SK-N-SH treated with all-trans-retinoic acid at 6 μM for 48 hours (cell line): ENCODE measurements around the gene SIRT6.
"Not testable (repeated sequence)": the region's sequence is repeated elsewhere in the genome, so short reads cannot be mapped to it uniquely, and the experiment has no call there.

Experiments
- ATAC-seq: fragments of 200-7000 bp; cut with Tn5 transposase; 3 replicates; pipeline ENCODE4 v1.9.1; 2020; ENCODE audit warnings: mild to moderate bottlenecking, moderate library complexity
- ARNTL ChIP-seq: fragments of 450-650 bp; formaldehyde crosslinking; IDR thresholded peaks from 2 replicates; pipeline ENCODE4 v1.5.0; 2020; ENCODE audit warnings: low read depth, mild to moderate bottlenecking, moderate library complexity, borderline replicate concordance
- BACH2 ChIP-seq: fragments of 250-450 bp; sonication (Bioruptor Pico); IDR thresholded peaks from 2 replicates; pipeline ENCODE4 v1.9.0; 2021; ENCODE audit warnings: mild to moderate bottlenecking, borderline replicate concordance
- CREB5 ChIP-seq: fragments of 250-450 bp; sonication (Bioruptor Pico); IDR thresholded peaks from 2 replicates; pipeline ENCODE4 v1.5.1; 2020; ENCODE audit warnings: low read depth, mild to moderate bottlenecking, moderate library complexity
- CSDC2 ChIP-seq: fragments of 250-450 bp; sonication (Bioruptor Pico); IDR thresholded peaks from 2 replicates; pipeline ENCODE4 v1.5.0; 2020; ENCODE audit warnings: mild to moderate bottlenecking, moderate library complexity
- CSRNP3 ChIP-seq: fragments of 250-450 bp; sonication (Bioruptor Pico); IDR thresholded peaks from 2 replicates; pipeline ENCODE4 v1.5.1; 2021; ENCODE audit warnings: mild to moderate bottlenecking, moderate library complexity
- ESRRG ChIP-seq: fragments of 250-450 bp; sonication (Bioruptor Pico); IDR thresholded peaks from 2 replicates; pipeline ENCODE4 v1.6.1; 2021; ENCODE audit warnings: mild to moderate bottlenecking
- GLIS3 ChIP-seq: fragments of 250-450 bp; sonication (Bioruptor Pico); IDR thresholded peaks from 2 replicates; pipeline ENCODE4 v1.5.0; 2020; ENCODE audit warnings: mild to moderate bottlenecking, moderate library complexity
- ISL1 ChIP-seq: fragments of 250-450 bp; sonication (Bioruptor Pico); IDR thresholded peaks from 2 replicates; pipeline ENCODE4 v2.1.2; 2022; ENCODE audit warnings: mild to moderate bottlenecking, moderate library complexity
- OSR1 ChIP-seq: fragments of 250-450 bp; sonication (Bioruptor Pico); IDR thresholded peaks from 2 replicates; pipeline ENCODE4 v1.8.0; 2022; ENCODE audit warnings: moderate library complexity, mild to moderate bottlenecking, inconsistent platforms
- PATZ1 ChIP-seq: fragments of 250-450 bp; sonication (Bioruptor Pico); IDR thresholded peaks from 2 replicates; pipeline ENCODE4 v1.8.0; 2020; ENCODE audit warnings: mild to moderate bottlenecking, moderate library complexity, borderline replicate concordance
- PPARA ChIP-seq: fragments of 250-450 bp; sonication (Bioruptor Pico); IDR thresholded peaks from 2 replicates; pipeline ENCODE4 v1.5.0; 2020; ENCODE audit warnings: mild to moderate bottlenecking, borderline replicate concordance
- SNAI2 ChIP-seq: fragments of 250-450 bp; sonication (Bioruptor Pico); IDR thresholded peaks from 2 replicates; pipeline ENCODE4 v1.5.0; 2020; ENCODE audit warnings: mild to moderate bottlenecking, moderate library complexity
- TCF4 ChIP-seq: fragments of 250-450 bp; sonication (Bioruptor Pico); IDR thresholded peaks from 2 replicates; pipeline ENCODE4 v1.8.0; 2021; ENCODE audit warnings: mild to moderate bottlenecking, moderate library complexity, borderline replicate concordance
- TOX ChIP-seq: fragments of 250-450 bp; sonication (Bioruptor Pico); IDR thresholded peaks from 2 replicates; pipeline ENCODE4 v1.8.0; 2021; ENCODE audit warnings: mild to moderate bottlenecking, moderate library complexity, borderline replicate concordance
- TSHZ2 ChIP-seq: fragments of 250-450 bp; sonication (Bioruptor Pico); IDR thresholded peaks from 2 replicates; pipeline ENCODE4 v1.5.0; 2020; ENCODE audit warnings: mild to moderate bottlenecking, moderate library complexity
- ZC3H10 ChIP-seq: fragments of 250-450 bp; sonication (Bioruptor Pico); IDR thresholded peaks from 2 replicates; pipeline ENCODE4 v1.5.1; 2021; ENCODE audit warnings: mild to moderate bottlenecking, moderate library complexity
- ZFP3 ChIP-seq: fragments of 250-450 bp; sonication (Bioruptor Pico); IDR thresholded peaks from 2 replicates; pipeline ENCODE4 v1.5.0; 2020; ENCODE audit warnings: mild to moderate bottlenecking, moderate library complexity
- ZNF565 ChIP-seq: fragments of 450-650 bp; formaldehyde crosslinking; conservative IDR thresholded peaks from 2 replicates; pipeline ENCODE4 v1.5.0; 2020; ENCODE audit warnings: low read depth, mild to moderate bottlenecking, moderate library complexity
- ZNF8 ChIP-seq: fragments of 450-650 bp; formaldehyde crosslinking; IDR thresholded peaks from 2 replicates; pipeline ENCODE4 v1.5.0; 2020; ENCODE audit warnings: mild to moderate bottlenecking, moderate library complexity

Gene SIRT6

GRCh38 chr19:4136680-4137088 lies 45.7 kb downstream of the SIRT6 start (continued):
- no peak for TF ChIP-seq ZNF8 (CRISPR knock-in tag)
- TF ChIP-seq CSRNP3: no peak

- ATAC-seq: not testable (repeated sequence)
Measured at GRCh38 chr19:4135386-4135785, 47.0 kb downstream of the SIRT6 start.

GRCh38 chr19:4134351-4134750 lies 48.0 kb downstream of the SIRT6 start:
- TF ChIP-seq TSHZ2 (CRISPR knock-in tag) (no peak), CREB5 (CRISPR knock-in tag) (no peak), ZNF565 (CRISPR knock-in tag) (no peak), GLIS3 (CRISPR knock-in tag) (no peak), CSRNP3 (no peak), ZNF8 (CRISPR knock-in tag) (no peak), PATZ1 (CRISPR knock-in tag) (no peak), PPARA (CRISPR knock-in tag) (no peak), ARNTL (CRISPR knock-in tag) (no peak), CSDC2 (no peak), TCF4 (no peak), ISL1 (CRISPR knock-in tag) (no peak), ESRRG (CRISPR knock-in tag) (no peak), TOX (CRISPR knock-in tag) (no peak), OSR1 (CRISPR knock-in tag) (no peak), ZFP3 (no peak), BACH2 (CRISPR knock-in tag) (no peak), SNAI2 (no peak)

GRCh38 chr19:4130744-4131438 lies 51.5 kb downstream of the SIRT6 start:
- peak; percentile 81 for ATAC-seq
- TF ChIP-seq ZC3H10 (CRISPR knock-in tag) (no peak), GLIS3 (CRISPR knock-in tag) (no peak), CSRNP3 (no peak)

More at GRCh38 chr19:4134351-4134750, 48.0 kb downstream of the SIRT6 start:
- ATAC-seq: peak; percentile 27

GRCh38 chr19:4129050-4129449 lies 53.3 kb downstream of the SIRT6 start:
- not testable (repeated sequence) for ATAC-seq

GRCh38 chr19:4127322-4127721 lies 55.0 kb downstream of the SIRT6 start:
- not testable (repeated sequence) for ATAC-seq
